GM18526 (cell line): ENCODE results near the gene ZNF574.

ENCODE experiments used
- POLR2A ChIP-seq: IDR thresholded peaks from 3 replicates; pipeline ENCODE4 v1.6.1; 2011; ENCODE audit not compliant: insufficient read length; ENCODE audit errors: extremely low read depth

Gene ZNF574

DNA sequence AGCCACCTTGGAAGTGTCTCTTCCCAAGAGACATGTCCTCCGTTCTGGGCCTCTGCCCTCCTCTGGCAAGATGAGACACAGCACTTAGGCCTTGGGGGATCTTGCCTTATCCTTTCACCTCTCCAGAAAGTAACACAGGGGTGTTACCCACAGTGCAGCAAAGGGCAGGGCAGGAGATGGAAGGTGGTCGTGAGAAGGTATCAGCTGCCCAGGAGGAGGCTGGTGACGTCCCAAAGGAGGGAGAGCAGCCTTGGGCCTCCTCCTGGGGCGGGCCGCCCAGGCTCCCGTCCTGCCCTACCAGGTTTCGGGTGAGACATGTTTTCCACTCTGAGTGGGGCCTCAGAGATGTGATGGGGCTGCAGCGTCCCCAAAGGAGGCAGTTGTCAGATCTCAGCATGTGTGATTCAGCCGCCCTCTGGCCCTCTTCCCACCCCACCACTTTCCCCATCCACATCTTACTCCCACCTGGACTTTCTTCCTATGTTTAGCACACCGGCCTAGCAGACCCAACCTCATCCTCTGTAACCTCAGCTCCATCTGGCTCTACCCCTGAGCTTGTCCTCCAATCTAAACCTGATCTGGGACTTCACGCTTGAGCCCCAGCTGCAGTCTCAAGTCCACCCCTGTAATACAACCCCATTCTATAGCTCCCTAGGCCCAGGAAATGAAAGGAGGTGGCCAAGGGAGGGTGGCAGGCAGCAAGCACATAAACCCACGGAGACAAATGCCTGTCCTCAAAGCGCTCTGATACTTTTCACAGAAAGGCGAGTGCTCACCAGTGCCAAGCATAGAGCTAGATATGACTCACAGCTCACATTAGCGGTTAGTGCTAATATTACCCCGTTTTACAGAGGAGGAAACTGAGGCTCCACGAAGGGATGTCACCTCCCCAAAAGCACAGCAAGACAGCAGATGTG lies 47.0 kb downstream of the ZNF574 start:
- no peak for TF ChIP-seq POLR2A

DNA sequence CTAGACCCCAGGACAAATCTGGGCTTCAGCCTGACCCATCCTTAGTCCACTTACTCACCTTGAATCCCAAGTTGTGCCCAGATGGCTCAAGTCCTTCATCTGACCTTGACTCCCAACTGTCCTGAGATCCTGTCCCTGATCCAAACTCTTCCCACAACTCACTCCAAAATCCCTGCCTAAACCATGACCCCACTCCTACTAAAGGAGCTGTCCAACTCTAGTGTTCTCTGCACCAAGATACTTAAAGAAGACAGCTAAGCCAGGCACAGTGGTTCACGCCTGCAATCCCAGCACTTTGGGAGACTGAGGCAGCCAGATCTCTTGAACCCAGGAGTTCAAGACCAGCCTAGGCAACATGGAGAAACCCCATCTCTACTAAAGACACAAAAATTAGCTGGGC lies 47.8 kb downstream of the ZNF574 start:
- no peak for TF ChIP-seq POLR2A

DNA sequence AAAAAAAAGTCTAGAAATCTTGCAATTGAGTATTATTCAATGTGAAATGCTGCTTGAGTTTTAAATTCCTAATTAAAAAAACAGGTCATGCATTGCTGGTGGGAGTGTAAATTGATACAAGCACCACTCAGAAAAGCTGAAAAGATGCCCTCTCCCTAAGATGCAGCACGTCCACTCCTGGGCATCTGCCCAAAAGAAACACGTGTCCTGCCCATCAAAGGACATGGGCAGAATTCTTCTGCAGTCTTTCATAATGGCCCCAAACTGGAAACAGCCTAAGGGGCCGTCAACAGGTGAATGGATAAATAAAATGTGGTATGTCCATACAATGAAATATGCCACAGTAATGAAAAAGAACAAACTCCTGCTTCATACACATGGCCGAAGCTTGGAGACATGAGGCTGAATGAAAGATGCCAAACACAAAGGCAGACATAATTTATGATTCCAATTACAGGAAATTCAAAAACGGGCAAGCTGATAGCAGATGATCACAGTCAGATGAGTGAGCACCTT lies 48.5 kb downstream of the ZNF574 start:
- TF ChIP-seq POLR2A: no peak

DNA sequence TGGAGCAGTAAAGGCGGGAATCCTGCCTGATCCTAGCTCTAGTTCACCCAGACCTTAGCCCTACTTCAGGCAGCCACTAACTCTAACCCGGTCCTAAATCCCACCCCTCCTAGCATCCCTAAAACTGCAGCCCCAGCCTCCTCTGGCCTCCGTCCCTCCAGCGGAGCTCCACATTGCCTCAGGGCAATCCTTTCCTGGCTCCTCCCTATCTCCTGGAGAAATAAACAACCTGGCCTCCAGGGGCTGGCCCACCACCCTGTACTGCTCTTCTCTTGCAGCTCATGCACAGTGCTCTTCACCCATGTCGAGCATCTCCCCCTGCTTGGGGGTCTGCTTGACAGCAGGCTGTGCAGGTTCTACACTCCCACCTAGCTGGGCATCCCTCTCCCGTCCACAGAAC lies 49.6 kb downstream of the ZNF574 start:
- TF ChIP-seq POLR2A: no peak

DNA sequence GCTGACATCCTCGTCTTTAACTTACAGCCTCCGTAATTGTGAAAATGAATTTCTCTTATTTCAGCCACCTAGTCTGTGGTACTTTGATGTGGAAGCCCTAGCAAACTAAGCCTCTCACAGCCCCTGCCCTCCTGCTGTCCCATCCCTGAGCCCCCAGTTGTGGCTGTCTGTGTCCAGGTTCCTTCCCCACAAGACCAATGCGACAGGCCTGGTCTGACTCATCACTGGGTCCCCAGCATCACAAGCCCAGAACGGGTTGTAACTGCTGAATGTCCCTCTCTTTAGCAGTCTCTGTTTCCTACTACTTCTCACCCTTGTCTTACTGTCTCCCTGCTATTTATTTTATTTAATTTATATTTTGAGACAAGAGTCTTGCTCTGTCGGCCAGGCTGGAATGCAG lies 50.6 kb downstream of the ZNF574 start:
- TF ChIP-seq POLR2A: no peak

DNA sequence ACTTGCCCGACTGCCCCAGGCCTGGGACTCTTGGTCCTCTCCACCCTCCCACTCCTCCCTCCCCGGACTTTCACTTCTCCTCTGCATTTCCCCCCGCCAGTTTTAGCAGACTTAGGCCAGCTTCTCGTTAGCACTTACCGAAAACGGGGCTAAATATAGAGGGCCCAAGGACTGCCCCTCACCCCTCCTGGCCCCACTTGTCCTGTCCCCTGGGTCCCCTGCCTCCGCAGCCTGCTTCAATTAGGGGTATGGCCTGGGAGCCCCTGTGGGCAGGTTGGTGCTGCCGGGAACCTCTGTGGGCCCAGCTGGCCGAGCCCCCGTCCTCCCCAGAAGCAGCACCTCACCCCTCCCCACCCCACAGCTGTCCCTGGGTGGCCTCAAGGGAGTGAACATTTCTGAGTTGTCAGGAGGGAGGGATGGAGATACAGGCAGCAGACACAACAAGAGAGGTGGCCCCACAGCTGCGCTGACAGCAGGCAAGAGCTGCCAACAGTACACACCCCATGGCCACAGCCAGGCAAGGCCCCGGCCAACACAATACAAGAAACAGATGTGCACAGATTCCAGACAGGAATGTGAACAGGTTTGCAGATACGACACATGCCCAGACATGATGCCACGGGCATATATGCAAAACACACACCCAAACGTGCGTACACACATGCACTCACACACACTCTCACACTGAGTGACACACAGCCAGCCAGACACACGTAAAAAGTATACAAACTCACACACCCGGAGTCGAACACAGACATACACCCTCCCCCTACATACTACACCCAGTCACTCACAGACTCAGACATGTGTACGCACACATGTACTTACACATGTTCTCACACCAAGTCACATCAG lies 53.7 kb downstream of the ZNF574 start:
- no peak for TF ChIP-seq POLR2A

DNA sequence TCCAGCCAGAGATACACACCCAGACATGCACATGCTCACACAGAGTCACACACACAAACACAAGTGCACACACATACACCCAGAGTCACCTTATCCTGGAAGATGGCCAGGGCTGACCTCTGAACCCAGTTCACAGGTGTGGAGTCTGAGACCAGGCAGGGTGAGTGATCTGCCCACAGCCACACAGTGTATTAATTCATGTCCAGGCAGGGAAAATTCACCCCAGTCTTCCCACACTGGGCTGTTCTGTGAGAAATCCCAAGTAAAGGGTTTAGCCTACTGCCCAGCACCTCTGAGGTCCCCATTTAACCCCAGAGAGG lies 54.2 kb downstream of the ZNF574 start:
- no peak for TF ChIP-seq POLR2A
